ENCODE results near the gene KMT2B.

- TF ChIP-seq CTCF (conservative IDR thresholded peaks at IDR 0.05): no peak
- no peak for TF ChIP-seq EZH2 (IDR thresholded peaks at IDR 0.05; ENCODE audit: low read depth)
Measured at GRCh38 chr19:35732540-35733179, 14.9 kb downstream of the KMT2B start.

Data from PC-9 (cell line).